ENCODE measurements around the gene DMXL2. TPM values are rescaled to one million over a fixed set of nuclear protein-coding genes. Genes with fewer than 3 reads are reported as not detected.

Gene DMXL2
- total and polyA plus RNA-seq, 4 donors: 7.1 to 52.5 (median 19.4) TPM

- no peaks in the 10 kb centered on the region for H3K4me1 ChIP-seq (ENCODE audit: control insufficient read depth in 1 of 2, insufficient read depth in 2 of 2, low read length in 2 of 2)
- intact Hi-C loops (cut with DNase I): no loop called here
- no peak for ATAC-seq (ENCODE audit: low FRiP score)
- WGBS, 2 donors: 63 to 70% methylated on average over 1 of the region's 1 CpG
- no peaks in the 10 kb centered on the region for H3K36me3 ChIP-seq (ENCODE audit: control insufficient read depth in 1 of 2, insufficient read depth in 2 of 2, low read length in 1 of 2)
- no peak overlapping the region for H3K27ac ChIP-seq (ENCODE audit: low read depth in 1 of 2, low read length in 2 of 2)
- no peak for DNase-seq
- no peaks in the 10 kb centered on the region for H3K9me3 ChIP-seq (ENCODE audit: control insufficient read depth, low read length)
- H3K27me3 ChIP-seq (ENCODE audit: control insufficient read depth in 1 of 2, insufficient read depth in 2 of 2, low read length in 1 of 2): no peaks in the 10 kb centered on the region
- H3K4me3 ChIP-seq (ENCODE audit: low read length in 2 of 2): no peak overlapping the region
Observed at GRCh38 chr15:51629612-51630011, 7.0 kb upstream of the DMXL2 start.

DNA sequence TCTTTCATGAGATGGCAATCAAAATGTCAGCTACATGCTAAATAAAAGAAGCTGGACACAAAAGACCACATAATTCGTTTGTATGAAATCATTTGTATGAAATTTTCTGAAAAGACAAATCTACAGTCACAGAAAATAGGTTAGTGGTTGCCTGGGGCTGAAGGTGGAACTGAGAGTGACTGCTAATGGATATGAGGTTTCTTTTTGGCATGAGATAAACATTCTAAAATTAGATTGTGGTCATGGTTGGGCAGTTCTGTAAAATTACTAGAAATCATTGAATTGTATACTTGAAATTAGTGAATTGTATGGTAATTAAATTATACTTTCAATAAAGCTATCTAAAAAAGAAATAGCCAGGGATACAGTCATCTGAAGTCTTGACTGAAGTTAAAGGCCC, 2.7 kb upstream of the DMXL2 start:
- H3K4me3 ChIP-seq (ENCODE audit: low read length in 2 of 2): no peak overlapping the region
- ATAC-seq (ENCODE audit: low FRiP score): no peak
- 46 to 65% methylated on average over 1 of the region's 1 CpG for WGBS, 2 donors
- no peaks in the 10 kb centered on the region for H3K4me1 ChIP-seq (ENCODE audit: control insufficient read depth in 1 of 2, insufficient read depth in 2 of 2, low read length in 2 of 2)
- H3K27me3 ChIP-seq (ENCODE audit: control insufficient read depth in 1 of 2, insufficient read depth in 2 of 2, low read length in 1 of 2): no peaks in the 10 kb centered on the region
- H3K27ac ChIP-seq (ENCODE audit: low read depth in 1 of 2, low read length in 2 of 2): no peak overlapping the region
- H3K36me3 ChIP-seq (ENCODE audit: control insufficient read depth in 1 of 2, insufficient read depth in 2 of 2, low read length in 1 of 2): no peaks in the 10 kb centered on the region
- intact Hi-C loops (cut with DNase I): no loop called here
- no peaks in the 10 kb centered on the region for H3K9me3 ChIP-seq (ENCODE audit: control insufficient read depth, low read length)
- DNase-seq: no peak

- WGBS, 2 donors: 62 to 75% methylated on average over 4 of the region's 4 CpGs
- Histone ChIP-seq H3K36me3 (ENCODE audit: control insufficient read depth in 1 of 2, insufficient read depth in 2 of 2, low read length in 1 of 2) (no peaks in the 10 kb centered on the region), H3K27ac (ENCODE audit: low read depth in 1 of 2, low read length in 2 of 2) (no peak overlapping the region), H3K4me1 (ENCODE audit: control insufficient read depth in 1 of 2, insufficient read depth in 2 of 2, low read length in 2 of 2) (no peaks in the 10 kb centered on the region), H3K4me3 (ENCODE audit: low read length in 2 of 2) (no peak overlapping the region), H3K9me3 (ENCODE audit: control insufficient read depth, low read length) (no peaks in the 10 kb centered on the region), H3K27me3 (ENCODE audit: control insufficient read depth in 1 of 2, insufficient read depth in 2 of 2, low read length in 1 of 2) (no peaks in the 10 kb centered on the region)
- DNase-seq: no peak
- intact Hi-C loops (cut with DNase I): no loop called here
- ATAC-seq (ENCODE audit: low FRiP score): no peak
Observed at GRCh38 chr15:51624022-51624421, 1.5 kb upstream of the DMXL2 start.

- ATAC-seq (ENCODE audit: low FRiP score) (no peak), DNase-seq (no peak)
- Histone ChIP-seq H3K27me3 (ENCODE audit: control insufficient read depth in 1 of 2, insufficient read depth in 2 of 2, low read length in 1 of 2) (no peaks in the 10 kb centered on the region), H3K4me1 (ENCODE audit: control insufficient read depth in 1 of 2, insufficient read depth in 2 of 2, low read length in 2 of 2) (no peaks in the 10 kb centered on the region), H3K4me3 (ENCODE audit: low read length in 2 of 2) (peak overlapping the region; percentile 43 to 58), H3K36me3 (ENCODE audit: control insufficient read depth in 1 of 2, insufficient read depth in 2 of 2, low read length in 1 of 2) (no peaks in the 10 kb centered on the region), H3K9me3 (ENCODE audit: control insufficient read depth, low read length) (no peaks in the 10 kb centered on the region), H3K27ac (ENCODE audit: low read depth in 1 of 2, low read length in 2 of 2) (no peak overlapping the region)
- WGBS, 2 donors: 23 to 24% methylated on average over 8 of the region's 8 CpGs
- intact Hi-C loops (cut with DNase I): no loop called here
Observed at GRCh38 chr15:51623386-51623938, 891 bp upstream of the DMXL2 start.

GRCh38 chr15:51621936-51622603, 501 bp downstream of the DMXL2 start:
- DNase-seq (peak; percentile 63 to 80), ATAC-seq (ENCODE audit: low FRiP score) (peak; percentile 80)
- H3K27me3 ChIP-seq (ENCODE audit: control insufficient read depth in 1 of 2, insufficient read depth in 2 of 2, low read length in 1 of 2): no peaks in the 10 kb centered on the region
- intact Hi-C loops (cut with DNase I): no loop called here
- H3K4me1 ChIP-seq (ENCODE audit: control insufficient read depth in 1 of 2, insufficient read depth in 2 of 2, low read length in 2 of 2): no peaks in the 10 kb centered on the region
- no peaks in the 10 kb centered on the region for H3K36me3 ChIP-seq (ENCODE audit: control insufficient read depth in 1 of 2, insufficient read depth in 2 of 2, low read length in 1 of 2)
- WGBS, 2 donors: 0 to 1% methylated on average over 44 of the region's 44 CpGs
- H3K9me3 ChIP-seq (ENCODE audit: control insufficient read depth, low read length): no peaks in the 10 kb centered on the region
- peak overlapping the region in 1 of 2 donors; percentile 2 for H3K27ac ChIP-seq (ENCODE audit: low read depth in 1 of 2, low read length in 2 of 2)
- peak overlapping the region; percentile 43 to 58 for H3K4me3 ChIP-seq (ENCODE audit: low read length in 2 of 2)

DNA sequence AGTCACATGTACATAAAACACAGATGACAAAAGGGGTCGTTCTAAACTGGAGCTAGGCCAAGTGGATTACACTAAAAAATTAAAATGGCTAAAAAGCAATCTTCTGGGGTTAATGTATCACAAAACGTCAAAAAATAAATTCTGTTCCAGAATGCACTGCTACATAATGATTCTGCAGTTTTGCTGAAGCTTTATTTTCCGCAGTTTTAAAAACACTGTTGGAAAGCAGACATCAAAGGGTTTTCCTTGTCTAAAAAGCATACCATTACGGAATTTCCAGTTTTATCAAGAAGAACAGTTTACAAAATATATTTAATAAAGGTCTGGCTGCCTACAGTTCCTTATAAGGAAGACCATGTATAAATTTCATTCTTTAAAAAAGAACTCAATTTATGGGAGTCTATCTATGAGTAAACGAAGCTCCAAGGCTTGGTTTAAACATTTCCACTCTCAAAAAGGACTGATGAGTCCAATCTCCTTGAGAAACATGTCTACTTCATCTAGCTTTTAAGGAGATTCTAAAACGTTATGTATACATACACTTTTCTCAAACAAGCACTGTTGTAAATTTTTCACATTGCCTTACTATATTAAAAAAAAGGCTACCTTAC, 1.3 kb downstream of the DMXL2 start:
- Histone ChIP-seq H3K27me3 (ENCODE audit: control insufficient read depth in 1 of 2, insufficient read depth in 2 of 2, low read length in 1 of 2) (no peaks in the 10 kb centered on the region), H3K27ac (ENCODE audit: low read depth in 1 of 2, low read length in 2 of 2) (no peak overlapping the region), H3K4me3 (ENCODE audit: low read length in 2 of 2) (peak overlapping the region in 1 of 2 donors; percentile 58), H3K36me3 (ENCODE audit: control insufficient read depth in 1 of 2, insufficient read depth in 2 of 2, low read length in 1 of 2) (no peaks in the 10 kb centered on the region), H3K4me1 (ENCODE audit: control insufficient read depth in 1 of 2, insufficient read depth in 2 of 2, low read length in 2 of 2) (no peaks in the 10 kb centered on the region), H3K9me3 (ENCODE audit: control insufficient read depth, low read length) (no peaks in the 10 kb centered on the region)
- 26 to 28% methylated on average over 6 of the region's 6 CpGs for WGBS, 2 donors
- no peak for DNase-seq
- intact Hi-C loops (cut with DNase I): no loop called here
- ATAC-seq (ENCODE audit: low FRiP score): no peak

DNA sequence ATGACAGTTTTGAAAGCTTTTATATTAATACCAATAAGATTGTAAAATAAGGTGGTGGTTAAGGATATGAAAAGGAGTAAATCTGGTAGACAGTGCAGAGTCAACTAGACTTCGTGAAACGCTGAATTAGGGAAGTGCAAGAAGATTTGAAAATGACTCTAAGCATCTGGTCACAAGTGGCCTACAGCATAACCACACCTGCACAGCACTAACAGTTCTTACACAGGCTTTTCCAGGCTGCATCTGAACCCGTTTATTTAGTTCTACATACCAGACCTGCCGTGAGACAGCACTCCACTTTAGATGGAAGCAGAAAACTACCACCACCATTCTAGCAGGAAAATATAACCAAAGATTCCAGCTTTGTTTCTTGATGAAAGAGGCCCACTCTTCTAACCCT, 1.9 kb downstream of the DMXL2 start:
- Histone ChIP-seq H3K9me3 (ENCODE audit: control insufficient read depth, low read length) (no peaks in the 10 kb centered on the region), H3K27me3 (ENCODE audit: control insufficient read depth in 1 of 2, insufficient read depth in 2 of 2, low read length in 1 of 2) (no peaks in the 10 kb centered on the region), H3K4me1 (ENCODE audit: control insufficient read depth in 1 of 2, insufficient read depth in 2 of 2, low read length in 2 of 2) (no peaks in the 10 kb centered on the region), H3K4me3 (ENCODE audit: low read length in 2 of 2) (no peak overlapping the region), H3K27ac (ENCODE audit: low read depth in 1 of 2, low read length in 2 of 2) (no peak overlapping the region), H3K36me3 (ENCODE audit: control insufficient read depth in 1 of 2, insufficient read depth in 2 of 2, low read length in 1 of 2) (no peaks in the 10 kb centered on the region)
- intact Hi-C loops (cut with DNase I): no loop called here
- no peak for ATAC-seq (ENCODE audit: low FRiP score)
- WGBS, 2 donors: 84 to 87% methylated on average over 4 of the region's 4 CpGs
- DNase-seq: no peak

- Histone ChIP-seq H3K36me3 (ENCODE audit: control insufficient read depth in 1 of 2, insufficient read depth in 2 of 2, low read length in 1 of 2) (no peaks in the 10 kb centered on the region), H3K27ac (ENCODE audit: low read depth in 1 of 2, low read length in 2 of 2) (no peak overlapping the region), H3K4me3 (ENCODE audit: low read length in 2 of 2) (no peak overlapping the region), H3K27me3 (ENCODE audit: control insufficient read depth in 1 of 2, insufficient read depth in 2 of 2, low read length in 1 of 2) (no peaks in the 10 kb centered on the region), H3K9me3 (ENCODE audit: control insufficient read depth, low read length) (no peaks in the 10 kb centered on the region), H3K4me1 (ENCODE audit: control insufficient read depth in 1 of 2, insufficient read depth in 2 of 2, low read length in 2 of 2) (no peaks in the 10 kb centered on the region)
- ATAC-seq (ENCODE audit: low FRiP score): no peak
- no peak for DNase-seq
- WGBS, 2 donors: 93 to 95% methylated on average over 3 of the region's 3 CpGs
- intact Hi-C loops (cut with DNase I): no loop called here
Observed at GRCh38 chr15:51620122-51620521, 2.4 kb downstream of the DMXL2 start.
